ENCODE data around the gene GNB2.

The GNB2 gene

GRCh38 chr7:100682991-100683658 lies 9.6 kb downstream of the GNB2 start:
- Histone ChIP-seq H3K9me3 (ENCODE audit: severe bottlenecking) (no peaks in the 10 kb centered on the region), H3K36me3 (peaks cover 86% of the 10 kb centered on the region), H3K4me3 (ENCODE audit: low read depth, low read length) (no peak overlapping the region), H3K27me3 (ENCODE audit: insufficient read depth, low read depth, severe bottlenecking) (no peaks in the 10 kb centered on the region), H3K27ac (no peak overlapping the region)
- no peak for DNase-seq
- no peak for TF ChIP-seq CTCF (IDR thresholded peaks at IDR 0.05; ENCODE audit: low read depth, low read length)

GRCh38 chr7:100683659-100684533 lies 10.4 kb downstream of the GNB2 start:
- Histone ChIP-seq H3K36me3 (peaks cover 86% of the 10 kb centered on the region), H3K27ac (no peak overlapping the region)
- TF ChIP-seq CTCF (IDR thresholded peaks at IDR 0.05; ENCODE audit: low read depth, low read length): no peak

GRCh38 chr7:100684534-100685042 lies 11.0 kb downstream of the GNB2 start:
- Histone ChIP-seq H3K9me3 (ENCODE audit: severe bottlenecking) (no peaks in the 10 kb centered on the region), H3K36me3 (peaks cover 89% of the 10 kb centered on the region), H3K27ac (no peak overlapping the region), H3K4me3 (ENCODE audit: low read depth, low read length) (no peak overlapping the region), H3K27me3 (ENCODE audit: insufficient read depth, low read depth, severe bottlenecking) (no peaks in the 10 kb centered on the region)
- no peak for TF ChIP-seq CTCF (IDR thresholded peaks at IDR 0.05; ENCODE audit: low read depth, low read length)
- no peak for DNase-seq

More at GRCh38 chr7:100683659-100684533, 10.4 kb downstream of the GNB2 start:
- no peaks in the 10 kb centered on the region for H3K27me3 ChIP-seq (ENCODE audit: insufficient read depth, low read depth, severe bottlenecking)
- DNase-seq: no peak
- no peaks in the 10 kb centered on the region for H3K9me3 ChIP-seq (ENCODE audit: severe bottlenecking)
- H3K4me3 ChIP-seq (ENCODE audit: low read depth, low read length): no peak overlapping the region

- Histone ChIP-seq H3K9me3 (ENCODE audit: severe bottlenecking) (no peaks in the 10 kb centered on the region), H3K36me3 (peaks cover 92% of the 10 kb centered on the region), H3K27me3 (ENCODE audit: insufficient read depth, low read depth, severe bottlenecking) (no peaks in the 10 kb centered on the region), H3K4me3 (ENCODE audit: low read depth, low read length) (no peak overlapping the region), H3K27ac (no peak overlapping the region)
- DNase-seq: no peak
- no peak for TF ChIP-seq CTCF (IDR thresholded peaks at IDR 0.05; ENCODE audit: low read depth, low read length)
Measured at GRCh38 chr7:100685049-100685605, 11.6 kb downstream of the GNB2 start.

- Histone ChIP-seq H3K27me3 (ENCODE audit: insufficient read depth, low read depth, severe bottlenecking) (no peaks in the 10 kb centered on the region), H3K9me3 (ENCODE audit: severe bottlenecking) (no peaks in the 10 kb centered on the region), H3K36me3 (peaks cover 87% of the 10 kb centered on the region), H3K27ac (no peak overlapping the region), H3K4me3 (ENCODE audit: low read depth, low read length) (no peak overlapping the region)
- no peak for DNase-seq
- TF ChIP-seq CTCF (IDR thresholded peaks at IDR 0.05; ENCODE audit: low read depth, low read length): no peak
Measured at GRCh38 chr7:100685631-100686145, 12.1 kb downstream of the GNB2 start.
